A549 (cell line): ENCODE measurements around the gene TANK.

Source experiments
- MYC ChIP-seq: IDR thresholded peaks from 2 replicates; pipeline ENCODE4 v1.6.1; 2012; ENCODE audit warnings: mild to moderate bottlenecking, inconsistent platforms, low read length, improper control_type of control experiment, borderline replicate concordance
- TF ChIP-seq, protein P1 (sequence below): IDR thresholded peaks from 2 replicates; pipeline ENCODE4 v1.6.1; 2012

DNA sequence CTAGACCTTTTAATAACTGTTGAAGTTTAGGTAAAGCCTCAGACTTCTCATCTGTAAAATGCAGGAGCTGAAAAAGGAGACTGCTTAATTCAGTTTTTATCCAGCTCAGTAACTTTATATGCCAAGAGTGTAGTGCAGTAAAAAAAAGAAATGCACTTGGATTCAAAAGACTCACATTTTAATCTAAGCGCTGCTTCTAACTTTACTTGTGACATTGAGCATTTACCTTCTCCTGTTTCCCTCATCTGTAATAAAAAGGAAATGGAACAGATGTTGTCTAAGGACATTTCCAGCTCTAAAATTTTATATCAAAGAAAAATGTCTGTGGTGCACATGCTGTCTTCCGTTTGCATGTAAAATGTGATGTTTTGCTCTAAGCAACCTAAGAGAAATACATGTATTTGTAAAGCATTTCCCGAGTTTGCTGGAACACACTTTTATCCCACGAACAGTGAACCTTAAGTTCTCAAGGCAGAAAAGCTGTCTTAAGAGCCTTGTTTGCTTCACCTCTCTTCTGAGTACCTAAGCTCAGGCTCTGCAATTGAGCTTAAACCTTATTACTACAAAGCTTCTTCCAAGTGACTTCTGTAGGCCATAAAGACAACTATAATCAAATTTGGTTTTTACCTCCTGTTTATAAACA is 24.2 kb upstream of the TANK start:
- TF ChIP-seq, protein P1, sequence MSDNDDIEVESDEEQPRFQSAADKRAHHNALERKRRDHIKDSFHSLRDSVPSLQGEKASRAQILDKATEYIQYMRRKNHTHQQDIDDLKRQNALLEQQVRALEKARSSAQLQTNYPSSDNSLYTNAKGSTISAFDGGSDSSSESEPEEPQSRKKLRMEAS = no peak
- no peak for TF ChIP-seq MYC
